HCT116 (cell line): ENCODE results near the gene NFIX. TPM values are rescaled to one million over a fixed set of nuclear protein-coding genes. Genes with fewer than 3 reads are reported as not detected.

ENCODE experiments used
- ATAC-seq: fragments of 200-7000 bp; cut with Tn5 transposase; 2 replicates; pipeline ENCODE4 v1.9.1; 2020; ENCODE audit warnings: mild to moderate bottlenecking, moderate library complexity
- BruUV-seq: library from RNA; stranded (reverse); fragments of 400-500 nt; replicated peaks from 2 replicates; lab custom pipeline; 2021; lab: Mats Ljungman, UMichigan
- CTCF ChIA-PET: fragments of 300-600 bp; sonication (Branson Sonifier 250); formaldehyde crosslinking; loops from one replicate; lab custom pipeline; 2021; ENCODE audit warnings: antibody characterized with exemption; lab: Charles Lee
- POLR2A ChIA-PET: fragments of 300-600, 350-600 bp; sonication (Branson Sonifier 250); formaldehyde crosslinking; loops from one replicate; lab custom pipeline; 2021; ENCODE audit warnings: antibody characterized with exemption; lab: Charles Lee
- RAD21 ChIA-PET, 2 experiments: fragments of 300-600 bp; sonication (Branson Sonifier 250); formaldehyde crosslinking; loops; one replicate each; lab custom pipeline; 2023; ENCODE audit warnings: low total read pairs in 2 of 2; ENCODE audit not compliant: uncharacterized antibody in 2 of 2, unreplicated experiment in 2 of 2, low non-redundant PET in 1 of 2; lab: Charles Lee
- DNase-seq: peaks from one replicate; pipeline ENCODE4 v3.0.0-alpha.2; 2010; ENCODE audit warnings: low read depth, low spot score
- H2AFZ ChIP-seq: fragments of 200-600 bp; shearing (Covaris generic), sonication (generic); 2 replicates; pipeline ENCODE4 v1.6.1; 2017; ENCODE audit warnings: low read depth, mixed run types, mixed read lengths, antibody characterized with exemption, low read length; ENCODE audit not compliant: poor library complexity, severe bottlenecking
- H3K27ac ChIP-seq: 2 replicates; pipeline ENCODE4 v1.5.1; 2012; ENCODE audit warnings: low read depth, low read length
- H3K27me3 ChIP-seq: fragments of 200-600 bp; sonication (generic); 2 replicates; pipeline ENCODE4 v1.6.1; 2016; ENCODE audit warnings: mixed run types, low read length, mixed read lengths; ENCODE audit not compliant: insufficient read depth
- H3K36me3 ChIP-seq, 2 experiments: fragments of 200-500 bp in 1 of 2; fragments of 200-600 bp in 1 of 2; sonication (Bioruptor generic) in 1 of 2; sonication (generic) in 1 of 2; 2 replicates each; pipeline versions ENCODE4 v1.5.1 to v1.6.1; 2014 to 2016; ENCODE audit warnings: low read length in 2 of 2, inconsistent platforms in 1 of 2, mixed read lengths in 1 of 2, mixed run types in 1 of 2; ENCODE audit not compliant: insufficient read depth in 2 of 2, control insufficient read depth in 1 of 2
- H3K4me1 ChIP-seq, 2 experiments: fragments of 200-600 bp in 1 of 2; sonication (generic) in 1 of 2; 2 replicates each; pipeline versions ENCODE4 v1.5.1 to v1.6.1; 2012 to 2017; ENCODE audit warnings: low read length in 2 of 2, inconsistent platforms in 1 of 2, mild to moderate bottlenecking in 1 of 2, mixed read lengths in 1 of 2, mixed run types in 1 of 2, moderate library complexity in 1 of 2; ENCODE audit not compliant: insufficient read depth in 2 of 2, control insufficient read depth in 1 of 2
- H3K4me2 ChIP-seq: fragments of 200-600 bp; sonication (generic); 2 replicates; pipeline ENCODE4 v1.6.1; 2017; ENCODE audit warnings: mixed run types, low read length, mixed read lengths
- H3K4me3 ChIP-seq, 2 experiments: fragments of 200-600 bp in 1 of 2; sonication (generic) in 1 of 2; replicated peaks in 1 of 2; 2 replicates each; pipeline ENCODE4 v1.5.1; 2011 to 2016; ENCODE audit warnings: low read length in 2 of 2, control low read depth in 1 of 2, low read depth in 1 of 2, mild to moderate bottlenecking in 1 of 2, mixed read lengths in 1 of 2, mixed run types in 1 of 2
- H3K79me2 ChIP-seq: fragments of 200-600 bp; sonication (generic); 2 replicates; pipeline ENCODE4 v1.6.1; 2017; ENCODE audit warnings: mild to moderate bottlenecking, mixed run types, low read length, moderate library complexity, mixed read lengths; ENCODE audit not compliant: insufficient read depth
- H3K9ac ChIP-seq: fragments of 200-600 bp; sonication (generic); 2 replicates; pipeline ENCODE4 v1.6.1; 2016; ENCODE audit warnings: low read length, mixed read lengths
- H3K9me2 ChIP-seq: fragments of 200-600 bp; sonication (generic), shearing (Covaris generic); 2 replicates; pipeline ENCODE4 v1.6.1; 2017; ENCODE audit warnings: mixed run types, mild to moderate bottlenecking, moderate library complexity; ENCODE audit not compliant: insufficient read depth
- H3K9me3 ChIP-seq, 2 experiments: fragments of 200-500 bp in 1 of 2; fragments of 200-600 bp in 1 of 2; sonication (Bioruptor generic) in 1 of 2; sonication (generic) in 1 of 2; 2 replicates each; pipeline ENCODE4 v1.6.1; 2014 to 2017; ENCODE audit warnings: low read length in 2 of 2, mixed read lengths in 2 of 2, inconsistent platforms in 1 of 2, low read depth in 1 of 2, mild to moderate bottlenecking in 1 of 2, mixed run types in 1 of 2, moderate library complexity in 1 of 2; ENCODE audit not compliant: control insufficient read depth in 1 of 2, insufficient read depth in 1 of 2
- H4K20me1 ChIP-seq: fragments of 200-600 bp; sonication (generic), shearing (Covaris generic); 2 replicates; pipeline ENCODE4 v1.6.1; 2017; ENCODE audit warnings: mixed run types, mild to moderate bottlenecking, moderate library complexity; ENCODE audit not compliant: insufficient read depth
- CBX3 ChIP-seq: IDR thresholded peaks from 2 replicates; pipeline ENCODE4 v1.6.1; 2012; ENCODE audit warnings: low read depth
- CEBPB ChIP-seq: IDR thresholded peaks from 2 replicates; pipeline ENCODE4 v1.6.1; 2012; ENCODE audit warnings: low read depth
- CTCF ChIP-seq, 3 experiments: fragments of 200-600 bp in 1 of 3; sonication (generic) in 1 of 3; IDR thresholded peaks in 2 of 3; conservative IDR thresholded peaks in 1 of 3; 2 replicates each; pipeline ENCODE4 v1.5.1; 2012 to 2017; ENCODE audit warnings: low read depth in 2 of 3, low read length in 2 of 3, antibody characterized with exemption in 1 of 3, borderline replicate concordance in 1 of 3, control low read depth in 1 of 3, mild to moderate bottlenecking in 1 of 3, mixed read lengths in 1 of 3, mixed run types in 1 of 3, moderate library complexity in 1 of 3; ENCODE audit not compliant: insufficient read depth in 1 of 3
- EGR1 ChIP-seq: IDR thresholded peaks from 2 replicates; pipeline ENCODE4 v1.6.1; 2012; ENCODE audit warnings: low read depth
- ELF1 ChIP-seq: IDR thresholded peaks from 2 replicates; pipeline ENCODE4 v1.6.1; 2012; ENCODE audit warnings: low read depth, borderline replicate concordance
- EZH2 ChIP-seq: fragments of 200-600 bp; sonication (generic); IDR thresholded peaks from 2 replicates; pipeline ENCODE4 v1.6.1; 2017; ENCODE audit warnings: antibody characterized with exemption, mixed run types
- JUND ChIP-seq: IDR thresholded peaks from 2 replicates; pipeline ENCODE4 v1.6.1; 2012
- MAX ChIP-seq: IDR thresholded peaks from 2 replicates; pipeline ENCODE4 v1.6.1; 2012
- POLR2A ChIP-seq: IDR thresholded peaks from 2 replicates; pipeline ENCODE4 v1.7.0; 2011; ENCODE audit warnings: borderline replicate concordance; ENCODE audit not compliant: insufficient read depth, insufficient read length; ENCODE audit errors: extremely low read depth
- POLR2AphosphoS5 ChIP-seq: IDR thresholded peaks from 2 replicates; pipeline ENCODE4 v1.6.1; 2011; ENCODE audit warnings: mild to moderate bottlenecking, low read depth, low read length, moderate library complexity
- RAD21 ChIP-seq: IDR thresholded peaks from 2 replicates; pipeline ENCODE4 v1.6.1; 2012; ENCODE audit warnings: low read depth, mild to moderate bottlenecking
- REST ChIP-seq: IDR thresholded peaks from 2 replicates; pipeline ENCODE4 v1.6.1; 2012; ENCODE audit warnings: low read depth
- SIN3A ChIP-seq: IDR thresholded peaks from 2 replicates; pipeline ENCODE4 v1.6.1; 2012; ENCODE audit warnings: low read depth
- SRF ChIP-seq: IDR thresholded peaks from 2 replicates; pipeline ENCODE4 v1.6.1; 2012; ENCODE audit warnings: low read depth
- TCF7L2 ChIP-seq: IDR thresholded peaks from 2 replicates; pipeline ENCODE4 v1.7.0; 2011; ENCODE audit warnings: borderline replicate concordance, inconsistent platforms; ENCODE audit not compliant: insufficient read depth, insufficient read length; ENCODE audit errors: extremely low read depth
- YY1 ChIP-seq: IDR thresholded peaks from 2 replicates; pipeline ENCODE4 v1.6.1; 2011; ENCODE audit warnings: low read length, low read depth, moderate library complexity, mild to moderate bottlenecking; ENCODE audit not compliant: insufficient replicate concordance; ENCODE audit errors: extremely low read depth
- ZBTB33 ChIP-seq: IDR thresholded peaks from 2 replicates; pipeline ENCODE4 v1.6.1; 2011; ENCODE audit warnings: mild to moderate bottlenecking, low read length, moderate library complexity; ENCODE audit not compliant: insufficient replicate concordance; ENCODE audit errors: extremely low read depth
- ZFX ChIP-seq: fragments of 450-650 bp; IDR thresholded peaks from 2 replicates; pipeline ENCODE4 v1.6.1; 2017
- ZNF274 ChIP-seq: fragments of 200-500 bp; sonication (Bioruptor generic); IDR thresholded peaks from 2 replicates; pipeline ENCODE4 v1.6.1; 2014; ENCODE audit warnings: mild to moderate bottlenecking, low read depth, low read length, inconsistent platforms
- intact Hi-C: fragments of 100-400 bp; cut with micrococcal nuclease; formaldehyde crosslinking; loops from 2 replicates; pipeline ENCODE4 v1.10.0; 2022
- total RNA-seq: library from RNA; stranded (reverse); gene quantifications from one replicate; pipeline ENCODE4 v1.2.1, GENCODE V29; 2021; ENCODE audit not compliant: unreplicated experiment

The NFIX gene
- total RNA-seq, 1 experiment from 2014 or later = 34.8 TPM

GRCh38 chr19:13040948-13041292 is 45.6 kb downstream of the NFIX start:
- DNase-seq = no peak
- peaks cover 19 to 44% of the 10 kb centered on the region in 2 experiments for H3K4me1 ChIP-seq
- H4K20me1 ChIP-seq = no peaks in the 10 kb centered on the region
- ChIA-PET RAD21 (no interaction called here), CTCF (interaction anchor here (2.3 kb wide), 1 partner anchor 20 kb away, joined by 11 read pairs; no protein-coding TSS in a partner anchor), POLR2A (no interaction called here)
- H3K27ac ChIP-seq = no peak overlapping the region
- ATAC-seq = no peak
- no peaks in the 10 kb centered on the region for H3K36me3 ChIP-seq
- H3K4me2 ChIP-seq = no peak overlapping the region
- no peak for TF ChIP-seq CEBPB
- TF ChIP-seq EGR1 = no peak
- TF ChIP-seq EZH2 = no peak
- no peak for TF ChIP-seq YY1
- TF ChIP-seq CBX3 = no peak
- TF ChIP-seq CTCF (IDR thresholded peaks at IDR 0.05 in 2 of 3, conservative IDR thresholded peaks at IDR 0.05 in 1 of 3; ENCODE audit: borderline replicate concordance in 1 of 3, insufficient read depth in 1 of 3, low read depth in 2 of 3, low read length in 2 of 3) = no peak
- TF ChIP-seq REST = no peak
- no peak for TF ChIP-seq SRF
- no peak for TF ChIP-seq SIN3A
- no peak for TF ChIP-seq POLR2A
- TF ChIP-seq ZNF274 = no peak
- no peak for TF ChIP-seq ELF1
- no peak for TF ChIP-seq ZBTB33
- TF ChIP-seq TCF7L2 = no peak
- no peak for TF ChIP-seq JUND
- no peak for TF ChIP-seq RAD21
- no peak for TF ChIP-seq MAX
- no peak for TF ChIP-seq POLR2AphosphoS5
- TF ChIP-seq ZFX = no peak
- no TSS peak for BruUV-seq
- no peak overlapping the region for H3K4me3 ChIP-seq
- no peaks in the 10 kb centered on the region for H3K9me3 ChIP-seq
- no peaks in the 10 kb centered on the region for H3K9me2 ChIP-seq
- intact Hi-C loops = no loop called here
- H3K27me3 ChIP-seq = no peaks in the 10 kb centered on the region
- no peak overlapping the region for H3K9ac ChIP-seq
- no peak overlapping the region for H2AFZ ChIP-seq
- H3K79me2 ChIP-seq = no peaks in the 10 kb centered on the region
